RWPE2 (cell line): ENCODE data around the gene CFAP157.

Experiments used
- ATAC-seq: fragments of 200-7000 bp; cut with Tn5 transposase; 3 replicates; pipeline ENCODE4 v1.9.1; 2021; ENCODE audit warnings: low read depth
- DNase-seq: peaks from one replicate; pipeline ENCODE4 v3.0.0-alpha.2; 2020; ENCODE audit warnings: low spot score
- H3K27ac ChIP-seq: fragments of 450-650 bp; 2 replicates; pipeline ENCODE4 v1.5.1; 2017; ENCODE audit warnings: mild to moderate bottlenecking; ENCODE audit not compliant: poor library complexity, severe bottlenecking
- H3K27me3 ChIP-seq: fragments of 250-450 bp; sonication (Bioruptor Pico); 2 replicates; pipeline ENCODE4 v1.5.1; 2021; ENCODE audit warnings: mild to moderate bottlenecking, moderate library complexity; ENCODE audit not compliant: insufficient read depth, poor library complexity, severe bottlenecking
- H3K36me3 ChIP-seq: fragments of 250-450 bp; sonication (Bioruptor Pico); 2 replicates; pipeline ENCODE4 v1.5.1; 2020; ENCODE audit warnings: low read depth, mild to moderate bottlenecking, moderate library complexity
- H3K4me1 ChIP-seq: fragments of 250-450 bp; sonication (Bioruptor Pico); 2 replicates; pipeline ENCODE4 v1.5.1; 2021; ENCODE audit warnings: mild to moderate bottlenecking, moderate library complexity; ENCODE audit not compliant: insufficient read depth, poor library complexity, severe bottlenecking
- H3K4me3 ChIP-seq: fragments of 250-450 bp; sonication (Bioruptor Pico); 2 replicates; pipeline ENCODE4 v1.5.1; 2021; ENCODE audit warnings: mild to moderate bottlenecking, moderate library complexity; ENCODE audit not compliant: severe bottlenecking
- H3K9me3 ChIP-seq: fragments of 250-450 bp; sonication (Bioruptor Pico); 2 replicates; pipeline ENCODE4 v1.5.1; 2021; ENCODE audit warnings: mild to moderate bottlenecking, moderate library complexity; ENCODE audit not compliant: severe bottlenecking
- CTCF ChIP-seq: fragments of 450-650 bp; IDR thresholded peaks from one replicate; pipeline ENCODE4 v1.5.1; 2017; ENCODE audit warnings: mild to moderate bottlenecking, moderate library complexity; ENCODE audit not compliant: poor library complexity, severe bottlenecking

CFAP157 gene

GRCh38 chr9:127753148-127753547 lies 46.4 kb downstream of the CFAP157 start:
- no peak overlapping the region for H3K4me3 ChIP-seq
- no peaks in the 10 kb centered on the region for H3K36me3 ChIP-seq
- DNase-seq = no peak
- H3K4me1 ChIP-seq = no peaks in the 10 kb centered on the region
- ATAC-seq = no peak
- no peak overlapping the region for H3K27ac ChIP-seq
- TF ChIP-seq CTCF = no peak
- H3K27me3 ChIP-seq = peaks cover 39% of the 10 kb centered on the region
- H3K9me3 ChIP-seq = no peaks in the 10 kb centered on the region

GRCh38 chr9:127753622-127754021 lies 46.8 kb downstream of the CFAP157 start:
- DNase-seq = no peak
- no peaks in the 10 kb centered on the region for H3K36me3 ChIP-seq
- no peak overlapping the region for H3K27ac ChIP-seq
- no peak for ATAC-seq
- no peak for TF ChIP-seq CTCF
- no peaks in the 10 kb centered on the region for H3K9me3 ChIP-seq
- no peaks in the 10 kb centered on the region for H3K4me1 ChIP-seq
- no peak overlapping the region for H3K4me3 ChIP-seq
- H3K27me3 ChIP-seq = peaks cover 39% of the 10 kb centered on the region

GRCh38 chr9:127754099-127755060 lies 47.6 kb downstream of the CFAP157 start:
- no peaks in the 10 kb centered on the region for H3K36me3 ChIP-seq
- H3K4me3 ChIP-seq = no peak overlapping the region
- H3K27me3 ChIP-seq = peaks cover 39% of the 10 kb centered on the region
- TF ChIP-seq CTCF = no peak
- no peak for DNase-seq
- H3K4me1 ChIP-seq = no peaks in the 10 kb centered on the region
- H3K9me3 ChIP-seq = no peaks in the 10 kb centered on the region
- ATAC-seq = peak; percentile 67
- no peak overlapping the region for H3K27ac ChIP-seq

- DNase-seq = no peak
- Histone ChIP-seq H3K4me3 (no peak overlapping the region), H3K36me3 (no peaks in the 10 kb centered on the region), H3K27me3 (peaks cover 39% of the 10 kb centered on the region), H3K9me3 (no peaks in the 10 kb centered on the region), H3K4me1 (no peaks in the 10 kb centered on the region), H3K27ac (no peak overlapping the region)
- TF ChIP-seq CTCF = no peak
- ATAC-seq = no peak
Observed at GRCh38 chr9:127755061-127756060, 48.6 kb downstream of the CFAP157 start.
